Stimulated activated CD8-positive, alpha-beta memory T cell treated with anti-CD3 and anti-CD28 coated beads, Interleukin-7, amount 100 ng/mL, for 48 hours (primary cell): Measurements from ENCODE around the gene LCNL1.

Source experiments
- DNase-seq, 2 donors: peaks; one replicate each; pipeline ENCODE4 v3.0.0-alpha.2; 2020; ENCODE audit warnings: low read depth in 1 of 2; ENCODE audit errors: extremely low read depth in 1 of 2

LCNL1 gene

GRCh38 chr9:136958473-136958872 lies 24.3 kb upstream of the LCNL1 start:
- DNase-seq = no peak

- no peak for DNase-seq
These were observed 23.6 kb upstream of the LCNL1 start for GRCh38 chr9:136958898-136959850.

GRCh38 chr9:136960212-136960937 lies 22.4 kb upstream of the LCNL1 start:
- DNase-seq = no peak

GRCh38 chr9:136960938-136961275 lies 21.9 kb upstream of the LCNL1 start:
- DNase-seq = no peak

GRCh38 chr9:136961279-136962065 lies 21.3 kb upstream of the LCNL1 start:
- DNase-seq = no peak

- no peak for DNase-seq
These were observed 20.6 kb upstream of the LCNL1 start for GRCh38 chr9:136962163-136962562.

GRCh38 chr9:136962701-136963248 lies 20.0 kb upstream of the LCNL1 start:
- DNase-seq = no peak

GRCh38 chr9:136963341-136963740 lies 19.5 kb upstream of the LCNL1 start:
- DNase-seq = no peak

GRCh38 chr9:136963751-136964150 lies 19.0 kb upstream of the LCNL1 start:
- no peak for DNase-seq

- DNase-seq = no peak
These were observed 18.6 kb upstream of the LCNL1 start for GRCh38 chr9:136964171-136964689.

GRCh38 chr9:136964833-136965422 lies 17.9 kb upstream of the LCNL1 start:
- no peak for DNase-seq

GRCh38 chr9:136965771-136966484 lies 16.9 kb upstream of the LCNL1 start:
- no peak for DNase-seq

- DNase-seq = no peak
These were observed 14.3 kb upstream of the LCNL1 start for GRCh38 chr9:136968333-136969127.

GRCh38 chr9:136969150-136969549 lies 13.6 kb upstream of the LCNL1 start:
- no peak for DNase-seq

GRCh38 chr9:136969774-136970173 lies 13.0 kb upstream of the LCNL1 start:
- DNase-seq = no peak

GRCh38 chr9:136970361-136970760 lies 12.4 kb upstream of the LCNL1 start:
- DNase-seq = no peak

- no peak for DNase-seq
These were observed 11.0 kb upstream of the LCNL1 start for GRCh38 chr9:136971746-136972145.

GRCh38 chr9:136972335-136972734 lies 10.5 kb upstream of the LCNL1 start:
- DNase-seq = no peak

GRCh38 chr9:136972743-136973142 lies 10.1 kb upstream of the LCNL1 start:
- no peak for DNase-seq
